Measurements from ENCODE around the gene RASA3.

DNA sequence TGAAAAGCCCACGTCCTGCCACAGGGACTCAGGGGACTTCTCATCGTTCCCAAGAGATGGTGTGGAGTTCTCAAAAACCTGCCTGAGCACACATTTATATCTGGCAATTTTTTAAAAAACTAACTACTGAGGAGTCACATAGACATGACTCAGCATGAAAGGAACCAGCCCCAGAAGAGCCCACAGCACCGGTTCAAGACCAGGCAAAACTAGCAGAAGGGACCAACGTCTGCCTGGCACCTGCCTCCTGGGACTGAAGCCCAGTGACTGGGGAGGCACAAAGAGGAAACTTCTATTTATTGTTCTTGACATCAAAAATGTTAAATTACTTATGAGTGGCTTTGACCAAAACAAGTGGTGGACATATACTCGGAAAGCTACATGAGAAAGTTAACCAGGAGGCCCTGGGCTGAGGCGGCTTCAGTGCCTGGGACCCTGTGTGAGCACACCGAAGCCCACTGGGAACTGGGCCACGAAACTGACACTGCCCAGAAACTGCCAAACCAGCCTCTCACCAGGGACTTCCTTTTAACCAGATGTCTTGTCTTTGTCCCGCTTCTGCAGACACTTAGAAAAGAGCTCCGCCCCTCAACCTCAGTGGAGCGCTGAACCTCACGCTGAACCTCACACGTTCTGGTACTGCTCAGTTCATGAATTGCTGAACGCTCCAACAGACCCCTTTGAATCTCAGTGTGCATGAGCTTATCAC, 184.2 kb downstream of the RASA3 start:
- TF ChIP-seq CTCF (IDR thresholded peaks at IDR 0.05; ENCODE audit: borderline replicate concordance, extremely low read depth, low read length, poor library complexity, severe bottlenecking) (no peak), EZH2 (IDR thresholded peaks at IDR 0.05; ENCODE audit: borderline replicate concordance, low read depth, low read length, severe bottlenecking) (no peak)

All from DND-41 (cell line).